CD4-positive, alpha-beta T cell treated with Interleukin-15 for 1 hour (primary cell): ENCODE data around the gene USP51.
"Not testable (repeated sequence)": the region's sequence is repeated elsewhere in the genome, so short reads cannot be mapped to it uniquely, and the experiment has no call there.

Experiments used
- DNase-seq: peaks from one replicate; pipeline ENCODE4 v3.0.0-alpha.2; 2020

The USP51 gene

DNA sequence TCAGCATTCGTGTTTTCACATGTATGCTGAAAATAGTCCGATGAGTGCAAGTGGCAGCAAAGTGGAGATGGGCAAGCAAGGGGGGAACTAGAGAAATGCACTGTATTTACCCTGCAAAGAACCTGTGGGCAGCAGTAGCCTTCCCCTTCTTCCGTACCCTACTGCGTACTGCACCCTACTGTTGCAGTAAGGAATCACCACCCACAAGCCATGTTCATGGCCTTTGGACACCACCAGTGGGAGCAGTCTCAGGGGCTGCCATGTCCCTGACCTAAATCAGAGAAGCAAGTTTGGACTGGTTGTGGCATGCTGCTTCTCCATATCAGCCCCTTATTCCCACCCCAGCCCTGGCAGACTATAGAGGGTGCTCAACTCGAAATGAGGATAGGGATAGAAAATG, 25.6 kb downstream of the USP51 start:
- DNase-seq, result not testable (repeated sequence)

DNA sequence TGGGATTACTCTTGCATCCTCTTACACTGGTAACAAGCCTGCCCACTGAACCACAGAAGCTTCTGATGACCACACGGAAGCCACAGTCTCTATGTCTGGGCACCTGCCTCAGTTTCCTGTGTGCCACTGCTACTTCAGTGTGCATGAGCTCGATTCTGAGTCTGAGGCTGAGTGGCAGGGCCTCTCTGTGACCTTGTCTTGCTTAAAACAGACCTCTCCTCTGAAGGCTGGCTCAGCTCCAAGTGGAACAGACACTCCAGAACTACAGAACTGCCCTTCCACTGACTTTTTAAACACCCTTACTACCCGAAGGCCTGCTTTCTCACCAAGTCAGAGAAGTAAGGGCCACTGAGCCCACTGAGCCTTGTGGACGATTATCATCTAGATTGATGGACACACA, 29.7 kb downstream of the USP51 start:
- DNase-seq, result not testable (repeated sequence)

DNA sequence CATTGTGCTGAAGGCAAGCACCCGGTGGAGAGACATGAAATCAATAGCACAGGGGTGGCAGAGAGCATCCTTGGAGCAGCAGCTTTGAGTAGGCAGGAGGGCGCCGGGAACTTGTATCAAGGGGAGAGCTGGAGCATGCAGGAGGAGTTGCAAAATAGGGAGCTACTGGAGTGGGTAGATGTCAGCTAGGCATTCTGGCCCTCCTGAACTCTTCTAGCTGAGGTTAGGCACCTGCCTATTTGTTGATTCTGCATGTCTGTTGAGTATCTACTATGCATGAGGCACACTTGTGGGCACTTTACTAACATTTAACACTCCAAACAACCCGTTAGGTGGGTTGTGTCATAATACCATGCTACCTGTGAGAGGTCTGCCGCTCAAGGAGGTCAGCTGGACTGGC, 30.2 kb downstream of the USP51 start:
- not testable (repeated sequence) for DNase-seq

DNA sequence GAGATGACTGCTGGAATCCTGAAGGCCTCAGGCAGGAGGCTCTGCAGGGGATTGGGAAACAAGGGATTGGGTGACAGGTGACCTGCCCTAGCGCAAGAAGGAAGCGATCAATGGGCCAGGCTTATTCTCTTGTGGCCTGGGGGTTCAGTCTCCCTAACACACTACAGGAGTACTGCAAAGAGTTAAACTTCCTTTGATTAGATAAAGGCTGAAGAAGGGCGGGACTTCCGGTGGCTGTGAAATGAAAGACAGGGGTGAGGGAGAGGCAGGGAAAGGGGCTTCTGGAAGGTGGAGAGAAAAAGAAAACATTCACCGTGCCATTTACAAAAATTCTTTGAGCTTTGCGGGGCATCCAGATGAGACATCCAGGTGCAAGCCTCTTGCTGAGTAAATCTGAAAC, 33.9 kb downstream of the USP51 start:
- DNase-seq, result not testable (repeated sequence)

DNA sequence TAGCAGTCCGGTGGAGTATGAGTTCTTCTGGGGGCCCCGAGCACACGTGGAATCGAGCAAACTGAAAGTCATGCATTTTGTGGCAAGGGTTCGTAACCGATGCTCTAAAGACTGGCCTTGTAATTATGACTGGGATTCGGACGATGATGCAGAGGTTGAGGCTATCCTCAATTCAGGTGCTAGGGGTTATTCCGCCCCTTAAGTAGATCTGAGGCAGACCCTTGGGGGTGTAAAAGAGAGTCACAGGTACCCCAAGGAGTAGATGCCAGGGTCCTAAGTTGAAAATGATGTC, 36.9 kb downstream of the USP51 start:
- no peak for DNase-seq

DNA sequence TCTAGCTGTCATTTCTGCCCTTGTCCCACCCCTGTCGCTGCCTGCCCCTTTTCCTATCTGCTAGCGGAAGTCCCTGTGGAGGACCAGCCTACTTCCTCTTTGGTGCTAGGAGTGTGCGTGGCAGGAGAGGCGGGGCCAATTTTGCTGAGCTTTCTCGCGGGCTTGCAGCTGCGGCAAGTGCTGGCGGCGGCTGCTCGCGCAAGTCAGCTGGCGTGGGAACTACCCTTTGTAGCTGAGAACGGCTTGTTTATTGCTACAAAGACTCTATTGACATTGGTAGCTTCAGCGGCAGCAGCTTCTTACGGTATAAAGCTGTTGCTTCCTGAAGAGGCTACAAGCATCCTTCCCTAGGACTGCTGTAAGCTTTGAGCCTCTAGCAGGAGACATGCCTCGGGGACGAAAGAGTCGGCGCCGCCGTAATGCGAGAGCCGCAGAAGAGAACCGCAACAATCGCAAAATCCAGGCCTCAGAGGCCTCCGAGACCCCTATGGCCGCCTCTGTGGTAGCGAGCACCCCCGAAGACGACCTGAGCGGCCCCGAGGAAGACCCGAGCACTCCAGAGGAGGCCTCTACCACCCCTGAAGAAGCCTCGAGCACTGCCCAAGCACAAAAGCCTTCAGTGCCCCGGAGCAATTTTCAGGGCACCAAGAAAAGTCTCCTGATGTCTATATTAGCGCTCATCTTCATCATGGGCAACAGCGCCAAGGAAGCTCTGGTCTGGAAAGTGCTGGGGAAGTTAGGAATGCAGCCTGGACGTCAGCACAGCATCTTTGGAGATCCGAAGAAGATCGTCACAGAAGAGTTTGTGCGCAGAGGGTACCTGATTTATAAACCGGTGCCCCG, 37.4 kb downstream of the USP51 start, which contains the start of gene MAGEH1:
MAGEH1 (plus strand) TSS at position 138 of the 843 bp plus-strand sequence; CDS start at position 386, 248 bp downstream.
- peak; percentile 85 for DNase-seq

DNA sequence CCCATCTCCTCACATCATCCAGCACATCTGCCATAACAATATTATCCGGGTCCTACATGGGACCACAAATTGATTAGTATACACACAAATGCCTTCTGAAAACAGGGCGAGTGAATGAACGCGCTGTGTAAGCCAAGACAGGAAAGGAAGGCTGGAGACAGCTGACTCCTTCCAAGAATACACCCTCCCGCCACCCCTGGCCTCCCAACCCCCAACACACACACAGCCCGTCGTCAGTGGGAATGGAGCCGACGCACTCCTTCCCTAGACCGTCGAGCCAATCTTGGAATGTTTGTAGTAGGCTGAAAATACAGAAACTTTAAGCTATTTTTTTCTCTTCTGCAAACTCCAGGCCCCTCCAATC, 38.0 kb downstream of the USP51 start:
- no peak for DNase-seq

DNA sequence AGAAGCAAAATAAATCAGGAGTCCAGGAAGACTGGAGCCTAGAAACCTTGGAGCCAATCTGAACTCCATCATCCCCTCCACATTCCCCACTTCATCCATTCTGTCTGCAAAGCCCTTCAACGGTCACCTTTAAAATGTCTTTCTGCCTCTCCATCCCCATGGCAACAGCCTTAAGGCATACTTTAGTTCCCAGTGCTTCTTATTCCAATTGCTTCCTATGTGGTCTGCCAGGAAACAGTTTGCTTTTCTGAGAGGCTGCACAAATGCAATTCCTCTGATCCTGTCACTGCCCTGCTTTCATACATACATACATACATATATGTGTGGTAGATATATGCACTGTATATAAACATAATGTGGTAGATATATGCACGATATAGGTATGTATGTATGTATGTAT, 38.5 kb downstream of the USP51 start:
- DNase-seq, result no peak

DNA sequence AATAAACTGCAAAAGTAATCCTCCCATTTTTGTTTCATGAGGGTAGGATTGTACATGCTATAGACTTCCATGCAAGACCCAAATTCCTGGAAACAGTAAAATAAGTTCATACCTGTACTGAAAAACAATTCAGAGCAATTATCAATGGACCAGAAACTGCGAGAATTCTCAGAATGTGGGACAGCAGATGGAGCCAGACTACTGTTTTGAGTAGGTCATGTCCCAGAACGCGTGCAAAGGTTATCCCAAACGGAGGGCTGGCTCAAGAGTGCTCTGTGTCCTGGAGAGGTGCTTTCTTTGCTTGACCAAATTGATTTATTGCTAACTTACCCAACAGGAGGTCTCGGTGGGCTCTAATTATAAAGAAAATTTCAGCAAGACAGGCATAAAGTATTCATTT, 39.4 kb downstream of the USP51 start:
- DNase-seq, result no peak

DNA sequence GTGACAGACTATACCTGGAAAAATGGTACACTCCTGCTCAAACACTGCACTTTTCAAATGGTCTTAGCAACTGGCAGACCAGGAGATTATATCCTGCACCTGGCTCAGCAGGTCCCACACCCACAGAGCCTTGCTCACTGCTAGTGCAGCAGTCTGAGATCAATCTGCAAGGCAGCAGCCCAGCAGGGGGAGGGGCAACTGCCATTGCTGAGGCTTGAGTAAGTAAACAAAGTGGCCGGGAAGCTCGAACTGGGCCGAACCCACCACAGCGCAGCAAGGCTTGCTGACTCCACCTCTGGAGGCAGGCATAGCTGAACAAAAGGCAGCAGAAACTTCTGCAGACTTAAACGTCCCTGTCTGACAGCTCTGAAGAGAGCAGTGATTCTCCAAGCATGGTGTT, 46.2 kb downstream of the USP51 start:
- DNase-seq, result not testable (repeated sequence)
